GM18909 (cell line): ENCODE measurements around the gene PLXDC2.
"Not testable (repeated sequence)": the region's sequence is repeated elsewhere in the genome, so short reads cannot be mapped to it uniquely, and the experiment has no call there.

Experiments used
- ATAC-seq: cut with Tn5 transposase; IDR thresholded peaks from one replicate; pipeline ENCODE4 v1.9.1; 2021; ENCODE audit warnings: mild to moderate bottlenecking; ENCODE audit not compliant: unreplicated experiment, poor library complexity

Gene PLXDC2

GRCh38 chr10:20007426-20007825, 191.2 kb downstream of the PLXDC2 start:
- no peak for ATAC-seq

- no peak for ATAC-seq
Measured at GRCh38 chr10:20013991-20014750, 197.9 kb downstream of the PLXDC2 start.

- no peak for ATAC-seq
Measured at GRCh38 chr10:20017961-20018360, 201.7 kb downstream of the PLXDC2 start.

- no peak for ATAC-seq
Measured at GRCh38 chr10:20020677-20021076, 204.4 kb downstream of the PLXDC2 start.

- ATAC-seq = no peak
Measured at GRCh38 chr10:20029523-20029922, 213.3 kb downstream of the PLXDC2 start.

- no peak for ATAC-seq
Measured at GRCh38 chr10:20033476-20033875, 217.2 kb downstream of the PLXDC2 start.

- ATAC-seq = no peak
Measured at GRCh38 chr10:20034732-20035131, 218.5 kb downstream of the PLXDC2 start.

- ATAC-seq = no peak
Measured at GRCh38 chr10:20040012-20040411, 223.8 kb downstream of the PLXDC2 start.

GRCh38 chr10:20041931-20042330, 225.7 kb downstream of the PLXDC2 start:
- ATAC-seq = no peak

- ATAC-seq = not testable (repeated sequence)
Measured at GRCh38 chr10:20045100-20045499, 228.9 kb downstream of the PLXDC2 start.

- ATAC-seq = no peak
Measured at GRCh38 chr10:20048161-20048560, 231.9 kb downstream of the PLXDC2 start.

GRCh38 chr10:20058135-20058534, 241.9 kb downstream of the PLXDC2 start:
- ATAC-seq = no peak

- ATAC-seq = no peak
Measured at GRCh38 chr10:20059084-20059835, 243.0 kb downstream of the PLXDC2 start.

GRCh38 chr10:20065814-20066213, 249.6 kb downstream of the PLXDC2 start:
- no peak for ATAC-seq

GRCh38 chr10:20073167-20073566, 256.9 kb downstream of the PLXDC2 start:
- ATAC-seq = no peak

GRCh38 chr10:20075713-20076112, 259.5 kb downstream of the PLXDC2 start:
- ATAC-seq = no peak

- ATAC-seq = no peak
Measured at GRCh38 chr10:20084451-20084850, 268.2 kb downstream of the PLXDC2 start.

- no peak for ATAC-seq
Measured at GRCh38 chr10:20085115-20085514, 268.9 kb downstream of the PLXDC2 start.

GRCh38 chr10:20087353-20087752, 271.1 kb downstream of the PLXDC2 start:
- ATAC-seq = no peak

- no peak for ATAC-seq
Measured at GRCh38 chr10:20088061-20088701, 271.9 kb downstream of the PLXDC2 start.

- ATAC-seq = no peak
Measured at GRCh38 chr10:20089879-20090278, 273.6 kb downstream of the PLXDC2 start.
